ENCODE results near the gene IL31RA.

IL31RA gene

DNA sequence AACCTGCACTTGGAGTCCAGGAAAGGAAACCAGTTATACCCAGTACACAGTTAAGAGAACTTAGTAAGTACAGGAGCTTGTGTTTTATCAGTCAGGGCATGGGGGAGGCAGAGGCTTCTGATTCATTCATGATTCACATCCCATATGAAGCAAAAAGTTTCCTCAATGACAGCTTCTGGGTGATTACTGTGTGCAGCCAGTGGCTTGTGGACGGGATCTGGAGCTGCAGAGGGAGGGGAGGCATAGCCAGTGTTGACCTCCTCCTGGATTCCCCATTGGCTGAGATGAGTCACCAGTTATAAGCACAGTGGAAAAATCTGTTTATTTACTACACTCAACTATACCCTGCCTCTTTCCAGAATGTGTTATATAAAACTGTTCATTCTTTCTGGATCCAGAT, 17.7 kb downstream of the IL31RA start:
- no peak overlapping the region for H3K4me3 ChIP-seq (ENCODE audit: low read depth, low read length)
- TF ChIP-seq, protein P1, sequence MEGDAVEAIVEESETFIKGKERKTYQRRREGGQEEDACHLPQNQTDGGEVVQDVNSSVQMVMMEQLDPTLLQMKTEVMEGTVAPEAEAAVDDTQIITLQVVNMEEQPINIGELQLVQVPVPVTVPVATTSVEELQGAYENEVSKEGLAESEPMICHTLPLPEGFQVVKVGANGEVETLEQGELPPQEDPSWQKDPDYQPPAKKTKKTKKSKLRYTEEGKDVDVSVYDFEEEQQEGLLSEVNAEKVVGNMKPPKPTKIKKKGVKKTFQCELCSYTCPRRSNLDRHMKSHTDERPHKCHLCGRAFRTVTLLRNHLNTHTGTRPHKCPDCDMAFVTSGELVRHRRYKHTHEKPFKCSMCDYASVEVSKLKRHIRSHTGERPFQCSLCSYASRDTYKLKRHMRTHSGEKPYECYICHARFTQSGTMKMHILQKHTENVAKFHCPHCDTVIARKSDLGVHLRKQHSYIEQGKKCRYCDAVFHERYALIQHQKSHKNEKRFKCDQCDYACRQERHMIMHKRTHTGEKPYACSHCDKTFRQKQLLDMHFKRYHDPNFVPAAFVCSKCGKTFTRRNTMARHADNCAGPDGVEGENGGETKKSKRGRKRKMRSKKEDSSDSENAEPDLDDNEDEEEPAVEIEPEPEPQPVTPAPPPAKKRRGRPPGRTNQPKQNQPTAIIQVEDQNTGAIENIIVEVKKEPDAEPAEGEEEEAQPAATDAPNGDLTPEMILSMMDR (IDR thresholded peaks at IDR 0.05; ENCODE audit: control insufficient read depth, extremely low read depth, insufficient read depth), result no peak
- no peak for DNase-seq (ENCODE audit: low read depth)

DNA sequence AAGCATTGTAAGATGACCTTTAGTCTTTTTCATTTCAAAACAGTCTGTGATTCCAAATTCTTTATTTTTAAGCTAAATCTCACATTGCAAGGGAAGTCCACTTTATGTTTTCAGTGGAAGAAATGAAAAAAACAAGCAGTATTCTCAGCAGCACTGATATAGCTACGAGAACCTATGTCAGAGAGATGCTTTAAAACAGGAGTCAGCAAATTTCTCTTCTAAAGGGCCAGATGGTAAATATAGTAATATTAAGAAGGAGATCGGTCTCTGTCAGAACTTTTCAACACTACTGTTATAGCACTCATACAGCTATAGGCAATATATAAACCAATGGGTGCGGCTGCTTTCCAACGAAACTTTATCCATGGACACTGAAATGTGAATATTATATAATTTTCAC, 18.7 kb downstream of the IL31RA start:
- DNase-seq (ENCODE audit: low read depth), result no peak

DNA sequence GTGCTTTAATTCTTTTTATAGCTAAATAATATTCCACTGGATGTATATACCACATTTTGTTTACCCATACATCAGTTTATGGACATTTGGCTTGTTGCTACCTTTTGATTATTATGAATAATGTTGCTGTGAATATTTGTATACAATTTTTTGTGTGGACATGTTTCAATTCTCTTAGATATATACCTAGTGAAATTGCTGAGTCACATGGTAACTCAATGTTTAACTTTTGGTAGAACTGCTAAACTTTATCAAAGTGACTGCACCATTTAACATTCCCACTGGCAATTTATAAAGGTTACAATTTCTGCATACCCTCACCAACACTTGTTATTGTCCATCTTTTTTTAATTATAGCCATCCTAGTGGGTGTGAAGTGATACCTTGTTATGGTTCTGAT, 22.1 kb downstream of the IL31RA start:
- H3K4me3 ChIP-seq (ENCODE audit: low read depth, low read length), result no peak overlapping the region
- TF ChIP-seq, protein P1 (IDR thresholded peaks at IDR 0.05; ENCODE audit: control insufficient read depth, extremely low read depth, insufficient read depth), result no peak
- DNase-seq (ENCODE audit: low read depth), result no peak

More for the DNA sequence above, 18.7 kb downstream of the IL31RA start:
- no peak overlapping the region for H3K4me3 ChIP-seq (ENCODE audit: low read depth, low read length)
- TF ChIP-seq, protein P1 (IDR thresholded peaks at IDR 0.05; ENCODE audit: control insufficient read depth, extremely low read depth, insufficient read depth), result no peak

DNA sequence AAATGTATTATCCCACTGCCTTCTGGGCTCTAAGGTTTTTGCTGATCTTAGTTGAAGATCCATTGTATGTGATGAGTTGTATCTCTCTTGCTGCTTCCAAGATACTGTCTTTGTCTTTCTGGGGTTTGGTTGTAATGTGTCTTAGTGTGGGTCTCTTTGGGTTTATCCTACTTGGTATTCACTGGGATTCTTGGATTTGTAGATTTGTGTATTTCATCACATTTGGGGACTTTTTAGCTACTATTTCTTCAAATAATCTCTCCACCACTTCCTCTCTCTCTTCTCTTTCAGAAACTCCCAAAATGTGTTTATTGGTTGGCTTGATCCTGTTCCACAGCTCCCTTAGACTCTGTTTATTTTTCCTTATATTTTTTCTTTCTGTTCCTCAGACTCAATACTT, 26.5 kb downstream of the IL31RA start:
- H3K4me3 ChIP-seq (ENCODE audit: low read depth, low read length), result no peak overlapping the region
- TF ChIP-seq, protein P1 (IDR thresholded peaks at IDR 0.05; ENCODE audit: control insufficient read depth, extremely low read depth, insufficient read depth), result no peak
- no peak for DNase-seq (ENCODE audit: low read depth)

DNA sequence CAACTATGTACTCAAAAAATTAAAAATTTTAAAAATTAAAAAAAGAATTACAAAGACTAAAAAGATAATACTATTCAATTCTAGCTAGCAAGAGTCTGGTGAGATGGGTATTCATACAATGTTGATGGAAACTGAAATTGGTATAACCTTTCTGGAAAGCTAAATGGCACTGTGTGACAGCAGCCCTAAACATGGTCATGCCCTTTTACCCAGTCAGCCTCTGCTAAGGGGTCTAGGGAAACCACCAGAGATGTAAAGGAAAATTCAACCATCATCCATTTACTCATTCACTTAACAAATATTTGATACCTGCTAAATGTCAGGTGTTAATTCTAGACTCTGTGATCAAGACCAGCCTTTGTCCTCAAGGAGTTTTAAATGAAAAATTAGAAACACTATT, 29.3 kb downstream of the IL31RA start:
- TF ChIP-seq, protein P1 (IDR thresholded peaks at IDR 0.05; ENCODE audit: control insufficient read depth, extremely low read depth, insufficient read depth), result no peak
- no peak overlapping the region for H3K4me3 ChIP-seq (ENCODE audit: low read depth, low read length)
- DNase-seq (ENCODE audit: low read depth), result no peak

DNA sequence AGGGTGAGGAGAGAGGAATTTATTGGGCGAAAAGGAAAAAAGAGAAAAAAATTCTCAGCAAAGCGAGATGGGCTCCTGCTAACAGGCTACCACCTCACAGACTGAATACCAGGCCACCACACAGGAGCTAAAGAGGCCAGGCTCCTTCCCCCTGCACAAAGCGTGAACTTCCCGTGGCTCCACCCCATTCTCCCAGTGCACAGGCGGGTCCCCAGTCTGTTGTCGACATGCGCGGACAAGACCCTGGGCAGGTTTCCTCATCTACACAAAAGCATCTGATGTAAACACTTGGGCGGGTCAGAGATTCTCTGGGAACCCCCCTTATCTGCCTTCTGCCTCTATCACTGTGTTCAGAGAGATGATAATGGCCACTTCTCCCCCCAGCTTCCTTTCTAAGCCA, 34.2 kb downstream of the IL31RA start:
- DNase-seq (ENCODE audit: low read depth), result no peak
- no peak overlapping the region for H3K4me3 ChIP-seq (ENCODE audit: low read depth, low read length)
- TF ChIP-seq, protein P1 (IDR thresholded peaks at IDR 0.05; ENCODE audit: control insufficient read depth, extremely low read depth, insufficient read depth), result no peak

DNA sequence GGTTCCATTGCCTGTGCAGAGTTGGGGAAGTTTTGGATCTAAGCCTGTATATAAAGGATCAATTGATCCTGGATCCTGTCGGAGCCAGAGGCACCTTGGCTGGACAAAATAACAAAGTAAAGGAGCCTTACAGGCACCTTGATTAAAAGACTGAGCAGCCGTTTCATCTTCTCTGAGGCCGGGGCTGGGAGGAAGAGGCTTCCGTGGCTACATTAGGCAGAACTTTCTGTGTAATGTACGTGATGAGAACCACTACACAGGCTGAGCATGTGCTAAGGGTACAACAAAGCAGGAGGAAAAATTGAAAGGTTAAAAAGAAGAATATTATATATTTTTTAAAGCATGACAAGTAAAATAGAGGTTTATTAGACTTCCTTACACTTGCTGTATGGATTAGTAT, 37.0 kb downstream of the IL31RA start:
- no peak for DNase-seq (ENCODE audit: low read depth)
- no peak overlapping the region for H3K4me3 ChIP-seq (ENCODE audit: low read depth, low read length)
- TF ChIP-seq, protein P1 (IDR thresholded peaks at IDR 0.05; ENCODE audit: control insufficient read depth, extremely low read depth, insufficient read depth), result no peak

All from LNCaP clone FGC (cell line).